Psoas muscle (tissue), 8 donors: ENCODE results near the gene ACAP3. TPM values are rescaled to one million over a fixed set of nuclear protein-coding genes. Genes with fewer than 3 reads are reported as not detected.

ENCODE experiments used
- ATAC-seq, 4 donors: fragments of 200-7000 bp; cut with Tn5 transposase; one replicate each; pipeline ENCODE4 v1.9.1; 2020; ENCODE audit warnings: moderate library complexity in 3 of 4, mild to moderate bottlenecking in 2 of 4
- DNase-seq, 2 donors: peaks; one replicate each; pipeline ENCODE4 v3.0.0-alpha.2; 2020
- H3K27ac ChIP-seq: fragments of 200-600 bp; one replicate; pipeline ENCODE4 v1.8.0; 2022
- H3K27me3 ChIP-seq, 3 donors: fragments of 200-600 bp in 1 of 3; one replicate each; pipeline versions ENCODE4 v1.6.1 to v1.8.0; 2013 to 2022; ENCODE audit warnings: low read length in 2 of 3, mild to moderate bottlenecking in 2 of 3, moderate library complexity in 1 of 3; ENCODE audit not compliant: insufficient read depth in 3 of 3
- H3K36me3 ChIP-seq, 2 donors: fragments of 200-600 bp in 1 of 2; one replicate each; pipeline versions ENCODE4 v1.6.1 to v1.8.0; 2013 to 2022; ENCODE audit warnings: low read depth in 1 of 2, mild to moderate bottlenecking in 1 of 2, moderate library complexity in 1 of 2; ENCODE audit not compliant: insufficient read depth in 1 of 2
- H3K4me1 ChIP-seq: fragments of 200-600 bp; one replicate; pipeline ENCODE4 v1.8.0; 2022
- H3K4me3 ChIP-seq: fragments of 200-600 bp; one replicate; pipeline ENCODE4 v1.8.0; 2022; ENCODE audit warnings: mild to moderate bottlenecking
- H3K9me3 ChIP-seq: fragments of 200-600 bp; one replicate; pipeline ENCODE4 v1.8.0; 2022
- WGBS, 3 donors: extraction: QIAGEN DNeasy Blood & Tissue Kit; methylation state at CpG; one replicate each; pipeline versions ENCODE4 v1.1.6 to v1.1.7; 2013; 5-methylcytosine and 5-hydroxymethylcytosine counted together
- intact Hi-C, 2 donors: fragments of 100-400 bp; cut with DNase I; formaldehyde crosslinking; loops; one replicate each; pipeline versions ENCODE4 v1.11.0 to v1.14.2; 2022
- polyA plus RNA-seq, 3 donors: library from polyadenylated mRNA; stranded (reverse); fragments of 200-250 nt; gene quantifications; one replicate each; pipeline ENCODE4 v1.2.3, GENCODE V29; 2013
- total RNA-seq, 4 donors: library from RNA; stranded (reverse); fragmentation: NEBNext Ultra II Directional in 2 of 4; extraction: Animal tissue kit (Norgen Biotek cat#: 25700) in 2 of 4; gene quantifications; one replicate each; pipeline versions ENCODE4 v1.2.1 to v1.2.4, GENCODE V29; 2021 to 2023
- TF ChIP-seq, protein P1 (sequence below): fragments of 200-600 bp; IDR thresholded peaks from one replicate; pipeline ENCODE4 v1.8.0; 2022; ENCODE audit warnings: antibody characterized with exemption
- donor health status: healthy with polysubstance abuse.
- donor health status: DM: no; HTN: no; CAD: no; lungs with moderate emphysema.
- donor health status: Bipolar disorder and iron deficiency.
- donor health status: healthy.
- donor health status: DM: yes; HTN: yes; CAD: no.
- donor health status: DM: no; HTN: no; CAD: no.
- donor health status: DM: no; HTN: no; CAD: no.
- donor health status: DM: yes; HTN: yes; CAD: no.

ACAP3 gene
- total and polyA plus RNA-seq, 7 donors: 14.7 to 32.0 (median 23.7) TPM

DNA sequence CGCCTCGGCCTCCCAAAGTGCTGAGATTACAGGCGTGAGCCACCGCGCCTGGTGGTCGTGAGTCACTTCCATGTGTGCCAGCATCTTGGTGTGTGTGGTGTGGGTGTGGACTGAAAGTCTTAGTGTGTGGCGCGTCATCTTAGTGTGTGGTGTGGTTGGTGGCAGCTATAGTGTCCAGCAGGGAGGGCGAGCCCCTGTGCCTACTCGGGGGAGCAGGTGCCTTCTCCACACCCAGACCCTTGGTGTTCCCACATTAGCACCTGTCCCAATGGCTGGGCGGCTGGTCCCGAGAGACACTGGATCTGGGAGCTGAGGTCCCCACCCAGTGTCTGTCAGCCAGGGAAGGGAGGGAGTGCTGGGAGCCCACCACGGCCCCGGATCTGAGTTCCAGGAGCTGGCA is 24.7 kb downstream of the ACAP3 start:
- no peak overlapping the region for H3K27ac ChIP-seq
- DNase-seq: no peak
- TF ChIP-seq, protein P1, sequence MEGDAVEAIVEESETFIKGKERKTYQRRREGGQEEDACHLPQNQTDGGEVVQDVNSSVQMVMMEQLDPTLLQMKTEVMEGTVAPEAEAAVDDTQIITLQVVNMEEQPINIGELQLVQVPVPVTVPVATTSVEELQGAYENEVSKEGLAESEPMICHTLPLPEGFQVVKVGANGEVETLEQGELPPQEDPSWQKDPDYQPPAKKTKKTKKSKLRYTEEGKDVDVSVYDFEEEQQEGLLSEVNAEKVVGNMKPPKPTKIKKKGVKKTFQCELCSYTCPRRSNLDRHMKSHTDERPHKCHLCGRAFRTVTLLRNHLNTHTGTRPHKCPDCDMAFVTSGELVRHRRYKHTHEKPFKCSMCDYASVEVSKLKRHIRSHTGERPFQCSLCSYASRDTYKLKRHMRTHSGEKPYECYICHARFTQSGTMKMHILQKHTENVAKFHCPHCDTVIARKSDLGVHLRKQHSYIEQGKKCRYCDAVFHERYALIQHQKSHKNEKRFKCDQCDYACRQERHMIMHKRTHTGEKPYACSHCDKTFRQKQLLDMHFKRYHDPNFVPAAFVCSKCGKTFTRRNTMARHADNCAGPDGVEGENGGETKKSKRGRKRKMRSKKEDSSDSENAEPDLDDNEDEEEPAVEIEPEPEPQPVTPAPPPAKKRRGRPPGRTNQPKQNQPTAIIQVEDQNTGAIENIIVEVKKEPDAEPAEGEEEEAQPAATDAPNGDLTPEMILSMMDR: no peak
- no peak overlapping the region for H3K4me3 ChIP-seq
- WGBS, 3 donors: 66 to 74% (median 71%) methylated on average over 13 to 14 of the region's 14 CpGs
- no peak for ATAC-seq
- H3K4me1 ChIP-seq: no peaks in the 10 kb centered on the region
- intact Hi-C loops: no loop called here
- H3K9me3 ChIP-seq: no peaks in the 10 kb centered on the region
- no peaks in the 10 kb centered on the region for H3K36me3 ChIP-seq
- peaks cover 0 to 33% (median 4%) of the 10 kb centered on the region in 3 donors for H3K27me3 ChIP-seq

DNA sequence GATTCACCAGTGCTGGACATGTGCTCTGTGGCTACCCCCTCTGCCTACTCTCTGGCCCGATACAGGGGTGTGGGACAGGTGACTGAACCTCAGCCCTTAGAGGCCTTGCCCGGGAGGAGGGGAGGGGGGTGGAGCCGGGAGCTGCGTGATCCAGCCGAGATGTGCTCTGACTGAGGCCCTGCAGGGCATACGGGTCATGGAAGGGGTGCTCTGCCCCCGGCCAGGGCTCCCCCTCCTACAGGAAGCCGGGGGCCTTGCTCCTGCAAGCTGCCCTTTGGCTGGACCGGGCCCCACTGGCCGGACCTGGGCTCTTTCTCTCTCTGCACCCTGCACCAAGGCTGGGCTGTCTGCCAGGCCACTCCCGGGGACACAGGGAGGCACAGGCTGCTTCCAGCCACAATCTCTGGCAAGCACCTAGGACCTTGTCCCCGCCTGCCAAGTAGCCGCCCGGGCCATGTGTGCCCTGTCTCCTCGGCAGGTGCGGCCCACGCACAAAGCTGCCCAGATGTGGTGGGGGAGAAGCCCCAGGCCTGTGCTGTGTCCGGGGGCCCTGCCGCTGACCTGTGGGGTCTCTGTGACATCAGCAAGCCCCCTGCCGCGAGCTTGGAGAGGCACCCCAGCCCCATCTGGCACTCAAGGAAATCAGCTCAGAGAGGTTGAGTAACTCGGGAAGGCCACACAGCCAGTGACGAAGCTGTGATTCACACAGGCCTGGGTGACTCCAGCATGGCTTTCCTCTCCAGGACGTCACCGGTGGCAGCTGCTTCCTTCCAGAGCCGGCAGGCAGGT is 26.0 kb downstream of the ACAP3 start:
- TF ChIP-seq, protein P1: no peak
- Histone ChIP-seq H3K27me3 (peaks cover 0 to 23% (median 4%) of the 10 kb centered on the region in 3 donors), H3K27ac (no peak overlapping the region), H3K4me1 (no peaks in the 10 kb centered on the region), H3K4me3 (no peak overlapping the region), H3K9me3 (no peaks in the 10 kb centered on the region), H3K36me3 (no peaks in the 10 kb centered on the region)
- peak; percentile 50 to 80 for DNase-seq
- 27 to 39% (median 30%) methylated on average over 23 to 26 of the region's 26 CpGs for WGBS, 3 donors
- peak; percentile 58 to 80 (median 76) for ATAC-seq
- intact Hi-C loops: no loop called here

DNA sequence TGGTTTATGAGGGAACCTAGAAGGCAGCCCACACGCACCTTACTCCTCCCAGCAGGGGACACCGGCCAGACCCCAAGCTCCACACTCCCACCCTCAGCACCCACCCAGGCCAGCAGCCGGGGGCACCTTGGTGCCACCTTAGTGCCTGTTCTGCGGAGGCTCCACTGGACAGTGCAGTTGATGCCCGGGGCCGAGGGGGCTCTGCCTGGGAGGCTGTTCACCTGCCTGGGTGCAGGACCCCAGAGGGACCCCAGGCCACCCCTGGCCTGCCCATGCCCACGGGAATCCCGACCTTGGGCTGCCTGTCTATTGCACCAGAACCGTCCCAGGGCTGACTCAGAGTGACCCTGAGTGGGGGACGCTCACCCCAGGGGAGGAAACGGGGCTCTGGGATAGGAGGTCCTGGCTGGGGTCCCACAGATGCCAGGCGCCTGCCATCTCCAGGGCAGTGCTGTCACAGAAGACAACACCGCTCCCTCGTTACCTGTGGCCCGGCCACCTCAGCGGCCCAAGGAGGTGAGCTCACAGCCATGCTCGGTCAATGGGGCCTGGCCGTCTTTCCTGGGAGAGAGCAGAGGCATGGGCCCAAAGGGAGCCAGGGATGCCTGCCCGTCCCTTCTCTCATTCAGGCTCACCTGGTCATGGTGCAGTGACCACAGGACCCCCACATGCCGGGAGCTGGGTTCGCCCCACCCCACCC is 26.8 kb downstream of the ACAP3 start:
- Histone ChIP-seq H3K27me3 (peaks cover 0 to 15% (median under 1%) of the 10 kb centered on the region in 3 donors), H3K4me3 (no peak overlapping the region), H3K36me3 (no peaks in the 10 kb centered on the region), H3K9me3 (no peaks in the 10 kb centered on the region), H3K4me1 (no peaks in the 10 kb centered on the region), H3K27ac (no peak overlapping the region)
- DNase-seq (no peak), ATAC-seq (no peak)
- intact Hi-C loops: no loop called here
- TF ChIP-seq, protein P1: no peak
- WGBS, 3 donors: 80 to 88% (median 87%) methylated on average over 20 to 21 of the region's 21 CpGs

DNA sequence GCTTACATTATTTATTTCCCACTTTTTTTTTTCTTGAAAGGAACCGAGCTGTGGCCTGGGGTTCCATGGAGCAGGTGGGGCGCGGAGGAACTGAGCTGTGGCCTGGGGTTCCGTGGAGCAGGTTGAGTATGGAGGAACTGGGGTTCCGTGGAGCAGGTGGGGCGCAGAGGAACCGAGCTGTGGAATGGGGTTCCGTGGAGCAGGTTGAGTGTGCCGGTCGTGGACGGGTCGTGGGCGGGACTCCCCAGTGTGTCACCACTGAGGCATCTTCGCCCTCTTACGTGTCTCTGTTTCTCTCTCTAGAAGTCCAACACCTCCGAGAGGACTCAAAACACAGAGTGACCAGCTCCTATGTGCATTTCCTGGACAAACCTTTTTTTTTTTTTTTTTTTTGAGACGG is 28.7 kb downstream of the ACAP3 start:
- no peak for DNase-seq
- no peak overlapping the region for H3K27ac ChIP-seq
- no peak for ATAC-seq
- H3K4me1 ChIP-seq: peaks cover 9% of the 10 kb centered on the region
- no peak overlapping the region for H3K4me3 ChIP-seq
- H3K36me3 ChIP-seq: no peaks in the 10 kb centered on the region
- H3K27me3 ChIP-seq: no peaks in the 10 kb centered on the region
- intact Hi-C loops: loop anchor here in 1 of 2 donors (10.0 kb wide), 1 partner anchor 244 kb away; no protein-coding TSS in a partner anchor
- no peaks in the 10 kb centered on the region for H3K9me3 ChIP-seq
- 90 to 91% (median 91%) methylated on average over 16 to 17 of the region's 17 CpGs for WGBS, 3 donors
- TF ChIP-seq, protein P1: no peak
